Measurements from ENCODE around the gene C16orf87.
A peak's percentile ranks its signal among the peaks of the same experiment; 100 is the strongest.

The C16orf87 gene

GRCh38 chr16:46801428-46802049 lies 29.4 kb downstream of the C16orf87 start:
- peaks cover 32% of the 10 kb centered on the region for H3K4me1 ChIP-seq (ENCODE audit: control insufficient read depth, low read length)
- H3K36me3 ChIP-seq (ENCODE audit: control insufficient read depth, low read length): peaks cover 72% of the 10 kb centered on the region
- no peak overlapping the region for H3K4me2 ChIP-seq (ENCODE audit: low read length)
- H3K79me2 ChIP-seq (ENCODE audit: control insufficient read depth, low read length): peaks cover 50% of the 10 kb centered on the region
- no peaks in the 10 kb centered on the region for H3K27me3 ChIP-seq (ENCODE audit: control insufficient read depth, low read length)
- no peaks in the 10 kb centered on the region for H4K20me1 ChIP-seq (ENCODE audit: control insufficient read depth, insufficient read depth, low read depth, low read length)
- peaks cover 19% of the 10 kb centered on the region for H3F3A ChIP-seq (ENCODE audit: control insufficient read depth, insufficient read depth)
- no peaks in the 10 kb centered on the region for H3K9me3 ChIP-seq (ENCODE audit: control insufficient read depth, insufficient read depth, low read length)
- H3K4me3 ChIP-seq (ENCODE audit: low read length): no peak overlapping the region
- no peaks in the 10 kb centered on the region for H3K9me2 ChIP-seq (replicated peaks; ENCODE audit: control insufficient read depth, low read length)
- no peak overlapping the region for H3K27ac ChIP-seq (ENCODE audit: low read depth, low read length)
- TF ChIP-seq EZH2phosphoT487 (IDR thresholded peaks at IDR 0.05; ENCODE audit: borderline replicate concordance, low read length): no peak
- TF ChIP-seq CTCF (IDR thresholded peaks at IDR 0.05; ENCODE audit: low read depth, low read length, poor library complexity, severe bottlenecking): peak; percentile 37

GRCh38 chr16:46800494-46800893 lies 30.5 kb downstream of the C16orf87 start:
- peaks cover 70% of the 10 kb centered on the region for H3K36me3 ChIP-seq (ENCODE audit: control insufficient read depth, low read length)
- no peak overlapping the region for H3K4me2 ChIP-seq (ENCODE audit: low read length)
- peaks cover 19% of the 10 kb centered on the region for H3F3A ChIP-seq (ENCODE audit: control insufficient read depth, insufficient read depth)
- no peak overlapping the region for H3K4me3 ChIP-seq (ENCODE audit: low read length)
- H4K20me1 ChIP-seq (ENCODE audit: control insufficient read depth, insufficient read depth, low read depth, low read length): no peaks in the 10 kb centered on the region
- TF ChIP-seq CTCF (IDR thresholded peaks at IDR 0.05; ENCODE audit: low read depth, low read length, poor library complexity, severe bottlenecking) (no peak), EZH2phosphoT487 (IDR thresholded peaks at IDR 0.05; ENCODE audit: borderline replicate concordance, low read length) (no peak)
- peaks cover 43% of the 10 kb centered on the region for H3K79me2 ChIP-seq (ENCODE audit: control insufficient read depth, low read length)
- peaks cover 30% of the 10 kb centered on the region for H3K4me1 ChIP-seq (ENCODE audit: control insufficient read depth, low read length)
- H3K9me3 ChIP-seq (ENCODE audit: control insufficient read depth, insufficient read depth, low read length): peaks cover 5% of the 10 kb centered on the region; the same call in 1 of the 2 replicates
- H3K27ac ChIP-seq (ENCODE audit: low read depth, low read length): no peak overlapping the region
- no peaks in the 10 kb centered on the region for H3K27me3 ChIP-seq (ENCODE audit: control insufficient read depth, low read length)
- no peaks in the 10 kb centered on the region for H3K9me2 ChIP-seq (replicated peaks; ENCODE audit: control insufficient read depth, low read length)

- peaks cover 56% of the 10 kb centered on the region for H3K36me3 ChIP-seq (ENCODE audit: control insufficient read depth, low read length)
- TF ChIP-seq CTCF (IDR thresholded peaks at IDR 0.05; ENCODE audit: low read depth, low read length, poor library complexity, severe bottlenecking) (no peak), EZH2phosphoT487 (IDR thresholded peaks at IDR 0.05; ENCODE audit: borderline replicate concordance, low read length) (no peak)
- no peak overlapping the region for H3K27ac ChIP-seq (ENCODE audit: low read depth, low read length)
Measured at GRCh38 chr16:46797501-46797900, 33.5 kb downstream of the C16orf87 start.

More at GRCh38 chr16:46797501-46797900, 33.5 kb downstream of the C16orf87 start:
- Histone ChIP-seq H3F3A (ENCODE audit: control insufficient read depth, insufficient read depth) (peaks cover 18% of the 10 kb centered on the region), H4K20me1 (ENCODE audit: control insufficient read depth, insufficient read depth, low read depth, low read length) (no peaks in the 10 kb centered on the region), H3K4me3 (ENCODE audit: low read length) (no peak overlapping the region), H3K9me2 (replicated peaks; ENCODE audit: control insufficient read depth, low read length) (no peaks in the 10 kb centered on the region), H3K4me2 (ENCODE audit: low read length) (no peak overlapping the region), H3K9me3 (ENCODE audit: control insufficient read depth, insufficient read depth, low read length) (peaks cover 13% of the 10 kb centered on the region; the same call in 1 of the 2 replicates), H3K4me1 (ENCODE audit: control insufficient read depth, low read length) (peaks cover 9% of the 10 kb centered on the region), H3K27me3 (ENCODE audit: control insufficient read depth, low read length) (no peaks in the 10 kb centered on the region), H3K79me2 (ENCODE audit: control insufficient read depth, low read length) (peaks cover 29% of the 10 kb centered on the region)

Data from DOHH2 (cell line).